GM12878 (cell line): Measurements from ENCODE around the gene MTM1.

Experiments
- CTCF ChIP-seq, 3 experiments: IDR thresholded peaks in 2 of 3; conservative IDR thresholded peaks in 1 of 3; 2 replicates each; pipeline ENCODE4 v1.5.1; 2011; ENCODE audit warnings: low read depth in 3 of 3, low read length in 3 of 3, mild to moderate bottlenecking in 3 of 3, control low read depth in 2 of 3, moderate library complexity in 2 of 3, inconsistent platforms in 1 of 3, mixed read lengths in 1 of 3; ENCODE audit not compliant: control insufficient read depth in 2 of 3, insufficient read depth in 1 of 3; ENCODE audit errors: extremely low read depth in 1 of 3
- ELK1 ChIP-seq: IDR thresholded peaks from 2 replicates; pipeline ENCODE4 v1.6.1; 2012; ENCODE audit warnings: low read depth, low read length, improper control_type of control experiment
- HDGF ChIP-seq: fragments of 450-650 bp; IDR thresholded peaks from 2 replicates; pipeline ENCODE4 v1.6.1; 2016; ENCODE audit warnings: antibody characterized with exemption
- PAX8 ChIP-seq: fragments of 450-650 bp; IDR thresholded peaks from 2 replicates; pipeline ENCODE4 v1.6.1; 2017; ENCODE audit warnings: mild to moderate bottlenecking, moderate library complexity
- POLR2AphosphoS5 ChIP-seq: IDR thresholded peaks from 2 replicates; pipeline ENCODE4 v1.6.1; 2011; ENCODE audit warnings: mild to moderate bottlenecking, low read length, inconsistent platforms
- SREBF1 ChIP-seq: IDR thresholded peaks from 2 replicates; pipeline ENCODE4 v1.6.1; 2012; ENCODE audit warnings: mild to moderate bottlenecking, low read length
- ZNF274 ChIP-seq: IDR thresholded peaks from one replicate; pipeline ENCODE4 v1.8.0; 2011; ENCODE audit not compliant: insufficient read length, insufficient read depth

GRCh38 chrX:150547375-150548115 is 20.9 kb upstream of the MTM1 start:
- TF ChIP-seq CTCF (IDR thresholded peaks at IDR 0.05 in 2 of 3, conservative IDR thresholded peaks at IDR 0.05 in 1 of 3; ENCODE audit: control insufficient read depth in 2 of 3, extremely low read depth in 1 of 3, insufficient read depth in 1 of 3, low read depth in 3 of 3, low read length in 3 of 3), result no peak
- no peak for TF ChIP-seq SREBF1
- no peak for TF ChIP-seq PAX8
- no peak for TF ChIP-seq HDGF
- no peak for TF ChIP-seq ZNF274
- TF ChIP-seq ELK1, result no peak
- no peak for TF ChIP-seq POLR2AphosphoS5
